Measurements from ENCODE around the gene UBASH3A. TPM values are rescaled to one million over a fixed set of nuclear protein-coding genes. Genes with fewer than 3 reads are reported as not detected.

The UBASH3A gene
- polyA plus RNA-seq, 1 of the 3 experiments (the other 2 are of a cell fraction) = not detected

GRCh38 chr21:42495765-42496119 lies 92.0 kb downstream of the UBASH3A start:
- peaks cover 5 to 18% of the 10 kb centered on the region in 2 experiments; a peak in 3 of 4 replicates for H3K4me1 ChIP-seq (ENCODE audit: control insufficient read depth in 1 of 2, insufficient read depth in 2 of 2, low read depth in 1 of 2, low read length in 1 of 2)
- H3K4me3 ChIP-seq (ENCODE audit: low read depth in 2 of 2, low read length in 1 of 2) = peak overlapping the region; percentile 78 to 81
- CTCF ChIA-PET = interaction anchor here (0.8 kb wide), 1 partner anchor 679 kb away, joined by 3 read pairs; no protein-coding TSS in a partner anchor
- H3K27me3 ChIP-seq (ENCODE audit: insufficient read depth) = no peaks in the 10 kb centered on the region
- POLR2A ChIA-PET = interaction anchor here (0.6 kb wide), 1 partner anchor 40 kb away, joined by 3 read pairs; no protein-coding TSS in a partner anchor
- peak overlapping the region; percentile 33; the same call in 1 of the 2 replicates for H3K9ac ChIP-seq
- TF ChIP-seq SIN3A (IDR thresholded peaks at IDR 0.05; ENCODE audit: borderline replicate concordance, low read depth, low read length) = no peak
- TF ChIP-seq MAX (IDR thresholded peaks at IDR 0.05; ENCODE audit: low read depth) = peak; percentile 56
- no peaks in the 10 kb centered on the region for H3K79me2 ChIP-seq (ENCODE audit: insufficient read depth)
- no peaks in the 10 kb centered on the region for H3K9me2 ChIP-seq
- peak overlapping the region; percentile 92 for H2AFZ ChIP-seq (ENCODE audit: low read depth)
- no peaks in the 10 kb centered on the region for H4K20me1 ChIP-seq (ENCODE audit: insufficient read depth)
- no peak overlapping the region for H3K27ac ChIP-seq (ENCODE audit: low read depth in 2 of 2, low read length in 1 of 2)
- DNase-seq = no peak
- H3K9me3 ChIP-seq = no peaks in the 10 kb centered on the region
- peak overlapping the region; percentile 95 for H3K4me2 ChIP-seq
- no peaks in the 10 kb centered on the region for H3K36me3 ChIP-seq (replicated peaks in 1 of 2; ENCODE audit: control insufficient read depth in 1 of 2, insufficient read depth in 2 of 2, low read length in 1 of 2)
- 5% methylated on average over 11 of the region's 18 CpGs for WGBS (ENCODE audit: low lambda C conversion rate)
- H3F3A ChIP-seq (replicated peaks; ENCODE audit: insufficient read depth) = no peaks in the 10 kb centered on the region

GRCh38 chr21:42496120-42496838 lies 92.6 kb downstream of the UBASH3A start, which contains the start of gene RSPH1:
Gene RSPH1 (minus strand): TSS chr21:42496224. CDS start chr21:42496186, 38 bp downstream.
- 1% methylated on average over 31 of the region's 58 CpGs for WGBS (ENCODE audit: low lambda C conversion rate)
- H3K27ac ChIP-seq (ENCODE audit: low read depth in 2 of 2, low read length in 1 of 2) = peak within 1 kb of the TSS in 1 of 2 experiments; percentile 85; a peak in 2 of 4 replicates
- CTCF ChIA-PET = interaction anchor here (1.2 to 1.4 kb wide), 2 partner anchors 19 to 351 kb away, joined by 3 to 4 read pairs; no protein-coding TSS in a partner anchor

More at GRCh38 chr21:42496120-42496838, 92.6 kb downstream of the UBASH3A start, which contains the start of gene RSPH1:
- Histone ChIP-seq H4K20me1 (ENCODE audit: insufficient read depth) (no peaks in the 10 kb centered on the region), H3K79me2 (ENCODE audit: insufficient read depth) (no peaks in the 10 kb centered on the region), H3K9me2 (no peaks in the 10 kb centered on the region), H3K4me2 (peak within 1 kb of the TSS; percentile 95), H3K36me3 (replicated peaks in 1 of 2; ENCODE audit: control insufficient read depth in 1 of 2, insufficient read depth in 2 of 2, low read length in 1 of 2) (no peaks in the 10 kb centered on the region), H3K4me3 (ENCODE audit: low read depth in 2 of 2, low read length in 1 of 2) (peak within 1 kb of the TSS; percentile 78 to 81), H3K4me1 (ENCODE audit: control insufficient read depth in 1 of 2, insufficient read depth in 2 of 2, low read depth in 1 of 2, low read length in 1 of 2) (peaks cover 5 to 15% of the 10 kb centered on the region in 2 experiments; a peak in 3 of 4 replicates), H3K9ac (peak within 1 kb of the TSS; percentile 70), H3F3A (replicated peaks; ENCODE audit: insufficient read depth) (no peaks in the 10 kb centered on the region), H3K9me3 (no peaks in the 10 kb centered on the region), H3K27me3 (ENCODE audit: insufficient read depth) (no peaks in the 10 kb centered on the region), H2AFZ (ENCODE audit: low read depth) (peak within 1 kb of the TSS; percentile 92)
- TF ChIP-seq SIN3A (IDR thresholded peaks at IDR 0.05; ENCODE audit: borderline replicate concordance, low read depth, low read length) = 0 out of 2 replicates have a peak, but pooled peaks have one; percentile 13
- TF ChIP-seq RXRA (IDR thresholded peaks at IDR 0.05; ENCODE audit: borderline replicate concordance, low read depth) = no peak
- no peak for TF ChIP-seq FOXM1 (IDR thresholded peaks at IDR 0.05; ENCODE audit: low read depth)
- TF ChIP-seq NRF1 (IDR thresholded peaks at IDR 0.05; ENCODE audit: low read depth, low read length) = no peak
- TF ChIP-seq SMC3 (IDR thresholded peaks at IDR 0.05; ENCODE audit: low read depth, low read length) = no peak
- no peak for TF ChIP-seq TCF12 (IDR thresholded peaks at IDR 0.05)
- TF ChIP-seq CHD2 (IDR thresholded peaks at IDR 0.05; ENCODE audit: low read length, partially characterized antibody) = peak; percentile 24
- TF ChIP-seq ELF1 (IDR thresholded peaks at IDR 0.05) = peak; percentile 48; the same call in 1 of the 2 replicates
- peak; percentile 48; the same call in 1 of the 2 replicates for TF ChIP-seq POLR2AphosphoS5 (IDR thresholded peaks at IDR 0.05; ENCODE audit: low read depth, low read length)
- peak; percentile 96 for TF ChIP-seq MXI1 (IDR thresholded peaks at IDR 0.05; ENCODE audit: low read depth, low read length)
- TF ChIP-seq REST (IDR thresholded peaks at IDR 0.05; ENCODE audit: low read depth, low read length) = no peak
- TF ChIP-seq USF1 (IDR thresholded peaks at IDR 0.05; ENCODE audit: borderline replicate concordance, low read depth) = no peak
- TF ChIP-seq GABPA (IDR thresholded peaks at IDR 0.05; ENCODE audit: low read depth) = no peak
- peak; percentile 33 for TF ChIP-seq RAD21 (IDR thresholded peaks at IDR 0.05; ENCODE audit: low read length)
- peak; percentile 93 for TF ChIP-seq RFX5 (IDR thresholded peaks at IDR 0.05; ENCODE audit: low read length)
- TF ChIP-seq IRF3 (IDR thresholded peaks at IDR 0.05; ENCODE audit: low read depth, low read length) = 0 out of 2 replicates have a peak, but pooled peaks have one; percentile 30
- peak; percentile 97 for DNase-seq
- POLR2A ChIA-PET = interaction anchor here (0.6 kb wide), 1 partner anchor 41 kb away, joined by 3 read pairs; no protein-coding TSS in a partner anchor
